Measurements from ENCODE around the gene RAVER1. TPM values are rescaled to one million over a fixed set of nuclear protein-coding genes. Genes with fewer than 3 reads are reported as not detected.
A peak's percentile ranks its signal among the peaks of the same experiment; 100 is the strongest.

Gene RAVER1
- total RNA-seq, 1 experiment from 2014 or later, result 86.9 TPM

DNA sequence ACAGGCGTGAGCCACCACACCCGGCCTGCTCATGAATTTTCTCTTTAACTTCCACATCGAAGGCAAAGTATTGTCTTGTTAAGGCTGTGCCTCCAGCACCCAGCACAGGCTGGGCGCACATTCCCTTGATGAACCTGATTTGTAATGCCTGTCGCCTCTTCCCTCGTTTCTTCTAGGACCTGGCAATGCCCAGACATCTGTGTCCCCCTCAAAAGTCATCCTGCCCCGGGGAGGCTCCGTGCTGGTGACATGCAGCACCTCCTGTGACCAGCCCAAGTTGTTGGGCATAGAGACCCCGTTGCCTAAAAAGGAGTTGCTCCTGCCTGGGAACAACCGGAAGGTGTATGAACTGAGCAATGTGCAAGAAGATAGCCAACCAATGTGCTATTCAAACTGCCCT lies 58.7 kb downstream of the RAVER1 start (continued):
- TF ChIP-seq, protein P1, sequence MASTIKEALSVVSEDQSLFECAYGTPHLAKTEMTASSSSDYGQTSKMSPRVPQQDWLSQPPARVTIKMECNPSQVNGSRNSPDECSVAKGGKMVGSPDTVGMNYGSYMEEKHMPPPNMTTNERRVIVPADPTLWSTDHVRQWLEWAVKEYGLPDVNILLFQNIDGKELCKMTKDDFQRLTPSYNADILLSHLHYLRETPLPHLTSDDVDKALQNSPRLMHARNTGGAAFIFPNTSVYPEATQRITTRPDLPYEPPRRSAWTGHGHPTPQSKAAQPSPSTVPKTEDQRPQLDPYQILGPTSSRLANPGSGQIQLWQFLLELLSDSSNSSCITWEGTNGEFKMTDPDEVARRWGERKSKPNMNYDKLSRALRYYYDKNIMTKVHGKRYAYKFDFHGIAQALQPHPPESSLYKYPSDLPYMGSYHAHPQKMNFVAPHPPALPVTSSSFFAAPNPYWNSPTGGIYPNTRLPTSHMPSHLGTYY (CRISPR knock-in tag; IDR thresholded peaks at IDR 0.05), result no peak
- TF ChIP-seq, protein P2, sequence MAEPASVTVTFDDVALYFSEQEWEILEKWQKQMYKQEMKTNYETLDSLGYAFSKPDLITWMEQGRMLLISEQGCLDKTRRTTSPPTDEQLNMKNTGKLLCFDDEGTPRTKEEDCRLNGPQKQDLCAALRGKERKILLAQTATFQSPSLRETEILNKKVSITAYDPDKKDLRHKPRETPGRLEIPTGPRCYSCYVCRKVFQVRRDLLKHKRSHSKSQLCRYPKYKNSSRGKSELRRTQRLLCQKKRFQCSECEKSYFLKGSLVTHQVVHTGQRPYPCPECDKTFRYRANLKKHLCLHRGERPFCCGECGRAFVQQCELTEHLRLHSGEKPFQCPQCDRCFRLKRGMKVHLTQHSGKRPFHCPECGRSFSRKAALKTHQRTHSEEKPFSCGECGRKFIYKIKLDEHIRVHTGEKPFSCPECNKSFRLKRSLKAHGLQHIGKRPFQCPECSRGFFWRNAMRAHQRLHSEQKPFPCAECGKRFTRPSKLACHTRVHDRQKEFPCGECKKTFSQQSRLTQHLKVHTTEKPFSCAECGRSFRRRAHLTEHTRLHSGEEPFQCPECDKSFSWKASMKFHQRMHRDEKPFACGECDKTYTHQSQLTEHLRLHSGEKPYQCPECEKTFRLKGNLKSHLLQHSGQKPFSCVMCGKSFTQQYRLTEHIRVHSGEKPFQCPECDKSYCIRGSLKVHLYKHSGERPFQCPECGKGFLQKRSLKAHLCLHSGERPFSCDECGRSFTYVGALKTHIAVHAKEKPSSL (CRISPR knock-in tag; conservative IDR thresholded peaks at IDR 0.05), result no peak
- TF ChIP-seq MYBL2 (CRISPR knock-in tag; IDR thresholded peaks at IDR 0.05), result no peak
- no peak for TF ChIP-seq ZNF219 (CRISPR knock-in tag; IDR thresholded peaks at IDR 0.05; ENCODE audit: borderline replicate concordance)
- no peak for TF ChIP-seq JAZF1 (CRISPR knock-in tag; IDR thresholded peaks at IDR 0.05)
- TF ChIP-seq ESRRA (CRISPR knock-in tag; IDR thresholded peaks at IDR 0.05; ENCODE audit: borderline replicate concordance), result no peak
- no peak for TF ChIP-seq RORB (CRISPR knock-in tag; IDR thresholded peaks at IDR 0.05)
- no peak for TF ChIP-seq PRRX2 (CRISPR knock-in tag; IDR thresholded peaks at IDR 0.05)
- TF ChIP-seq, protein P3, sequence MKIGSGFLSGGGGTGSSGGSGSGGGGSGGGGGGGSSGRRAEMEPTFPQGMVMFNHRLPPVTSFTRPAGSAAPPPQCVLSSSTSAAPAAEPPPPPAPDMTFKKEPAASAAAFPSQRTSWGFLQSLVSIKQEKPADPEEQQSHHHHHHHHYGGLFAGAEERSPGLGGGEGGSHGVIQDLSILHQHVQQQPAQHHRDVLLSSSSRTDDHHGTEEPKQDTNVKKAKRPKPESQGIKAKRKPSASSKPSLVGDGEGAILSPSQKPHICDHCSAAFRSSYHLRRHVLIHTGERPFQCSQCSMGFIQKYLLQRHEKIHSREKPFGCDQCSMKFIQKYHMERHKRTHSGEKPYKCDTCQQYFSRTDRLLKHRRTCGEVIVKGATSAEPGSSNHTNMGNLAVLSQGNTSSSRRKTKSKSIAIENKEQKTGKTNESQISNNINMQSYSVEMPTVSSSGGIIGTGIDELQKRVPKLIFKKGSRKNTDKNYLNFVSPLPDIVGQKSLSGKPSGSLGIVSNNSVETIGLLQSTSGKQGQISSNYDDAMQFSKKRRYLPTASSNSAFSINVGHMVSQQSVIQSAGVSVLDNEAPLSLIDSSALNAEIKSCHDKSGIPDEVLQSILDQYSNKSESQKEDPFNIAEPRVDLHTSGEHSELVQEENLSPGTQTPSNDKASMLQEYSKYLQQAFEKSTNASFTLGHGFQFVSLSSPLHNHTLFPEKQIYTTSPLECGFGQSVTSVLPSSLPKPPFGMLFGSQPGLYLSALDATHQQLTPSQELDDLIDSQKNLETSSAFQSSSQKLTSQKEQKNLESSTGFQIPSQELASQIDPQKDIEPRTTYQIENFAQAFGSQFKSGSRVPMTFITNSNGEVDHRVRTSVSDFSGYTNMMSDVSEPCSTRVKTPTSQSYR (CRISPR knock-in tag; IDR thresholded peaks at IDR 0.05), result no peak
- no peak for TF ChIP-seq CREM (CRISPR knock-in tag; IDR thresholded peaks at IDR 0.05)

DNA sequence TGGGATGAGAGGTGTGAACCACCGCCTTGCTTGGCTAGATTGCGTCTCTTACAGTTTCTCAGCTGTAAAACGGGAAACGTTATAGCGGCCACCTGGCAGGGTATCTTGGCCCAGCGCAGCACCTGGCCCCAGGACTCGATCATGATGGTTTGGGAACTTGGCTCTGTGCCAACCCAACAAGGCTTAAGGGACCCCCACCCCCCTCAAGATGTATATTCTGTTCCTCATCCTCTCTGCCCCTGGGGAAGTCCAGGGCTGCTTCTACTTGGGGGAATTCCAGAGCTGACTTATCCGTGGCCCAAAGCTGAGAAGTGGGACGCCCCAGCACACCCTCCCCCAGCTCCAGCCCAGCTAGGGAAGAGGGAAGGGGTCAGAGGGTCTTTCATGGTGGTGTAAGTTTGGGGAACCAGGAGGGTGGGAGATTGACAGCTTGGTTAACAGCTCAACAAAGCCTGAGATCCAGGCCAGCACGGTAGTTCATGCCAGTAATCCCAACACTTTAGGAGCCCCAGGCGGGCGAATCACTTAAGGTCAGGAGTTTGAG lies 61.7 kb downstream of the RAVER1 start:
- ATAC-seq (no peak), DNase-seq (ENCODE audit: low spot score) (no peak)
- H3K4me1 Mint-ChIP-seq, result 0 out of 2 replicates have a peak, but pooled peaks cover 4% of the 10 kb centered on the region
- no peaks in the 10 kb centered on the region for H3K36me3 Mint-ChIP-seq
- peak overlapping the region; percentile 68 for H3K4me3 Mint-ChIP-seq
- H3K27ac Mint-ChIP-seq, result no peak overlapping the region
- CTCF ChIA-PET, result interaction anchor here (0.8 to 6.1 kb wide), 28 partner anchors 8 to 587 kb away, joined by 3 to 180 read pairs (median 7); partner anchors contain the start of genes CDC37, DNM2, DNMT1 and FDX2
- peaks cover 49% of the 10 kb centered on the region for H3K27me3 Mint-ChIP-seq (ENCODE audit: low read depth)
- H3K9me3 Mint-ChIP-seq, result no peaks in the 10 kb centered on the region
- POLR2A ChIA-PET, result interaction anchor here (0.6 to 2.5 kb wide), 9 partner anchors 13 to 117 kb away, joined by 3 to 12 read pairs (median 8); partner anchors contain the start of genes ICAM4, ICAM5 and TYK2
- TF ChIP-seq, protein P4, sequence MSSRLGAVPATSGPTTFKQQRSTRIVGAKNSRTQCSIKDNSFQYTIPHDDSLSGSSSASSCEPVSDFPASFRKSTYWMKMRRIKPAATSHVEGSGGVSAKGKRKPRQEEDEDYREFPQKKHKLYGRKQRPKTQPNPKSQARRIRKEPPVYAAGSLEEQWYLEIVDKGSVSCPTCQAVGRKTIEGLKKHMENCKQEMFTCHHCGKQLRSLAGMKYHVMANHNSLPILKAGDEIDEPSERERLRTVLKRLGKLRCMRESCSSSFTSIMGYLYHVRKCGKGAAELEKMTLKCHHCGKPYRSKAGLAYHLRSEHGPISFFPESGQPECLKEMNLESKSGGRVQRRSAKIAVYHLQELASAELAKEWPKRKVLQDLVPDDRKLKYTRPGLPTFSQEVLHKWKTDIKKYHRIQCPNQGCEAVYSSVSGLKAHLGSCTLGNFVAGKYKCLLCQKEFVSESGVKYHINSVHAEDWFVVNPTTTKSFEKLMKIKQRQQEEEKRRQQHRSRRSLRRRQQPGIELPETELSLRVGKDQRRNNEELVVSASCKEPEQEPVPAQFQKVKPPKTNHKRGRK (CRISPR knock-in tag; IDR thresholded peaks at IDR 0.05; ENCODE audit: borderline replicate concordance), result no peak
- TF ChIP-seq, protein P5, sequence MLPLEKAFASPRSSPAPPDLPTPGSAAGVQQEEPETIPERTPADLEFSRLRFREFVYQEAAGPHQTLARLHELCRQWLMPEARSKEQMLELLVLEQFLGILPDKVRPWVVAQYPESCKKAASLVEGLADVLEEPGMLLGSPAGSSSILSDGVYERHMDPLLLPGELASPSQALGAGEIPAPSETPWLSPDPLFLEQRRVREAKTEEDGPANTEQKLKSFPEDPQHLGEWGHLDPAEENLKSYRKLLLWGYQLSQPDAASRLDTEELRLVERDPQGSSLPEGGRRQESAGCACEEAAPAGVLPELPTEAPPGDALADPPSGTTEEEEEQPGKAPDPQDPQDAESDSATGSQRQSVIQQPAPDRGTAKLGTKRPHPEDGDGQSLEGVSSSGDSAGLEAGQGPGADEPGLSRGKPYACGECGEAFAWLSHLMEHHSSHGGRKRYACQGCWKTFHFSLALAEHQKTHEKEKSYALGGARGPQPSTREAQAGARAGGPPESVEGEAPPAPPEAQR (CRISPR knock-in tag; IDR thresholded peaks at IDR 0.05), result no peak
- TF ChIP-seq ZNF671 (CRISPR knock-in tag; IDR thresholded peaks at IDR 0.05) (no peak), SMAD3 (CRISPR knock-in tag; IDR thresholded peaks at IDR 0.05; ENCODE audit: borderline replicate concordance) (no peak), FOXP1 (CRISPR knock-in tag; IDR thresholded peaks at IDR 0.05; ENCODE audit: borderline replicate concordance) (no peak), KAT7 (CRISPR knock-in tag; IDR thresholded peaks at IDR 0.05; ENCODE audit: borderline replicate concordance) (no peak), PRRX2 (CRISPR knock-in tag; IDR thresholded peaks at IDR 0.05) (no peak), ETV6 (CRISPR knock-in tag; IDR thresholded peaks at IDR 0.05) (no peak)
- TF ChIP-seq, protein P6, sequence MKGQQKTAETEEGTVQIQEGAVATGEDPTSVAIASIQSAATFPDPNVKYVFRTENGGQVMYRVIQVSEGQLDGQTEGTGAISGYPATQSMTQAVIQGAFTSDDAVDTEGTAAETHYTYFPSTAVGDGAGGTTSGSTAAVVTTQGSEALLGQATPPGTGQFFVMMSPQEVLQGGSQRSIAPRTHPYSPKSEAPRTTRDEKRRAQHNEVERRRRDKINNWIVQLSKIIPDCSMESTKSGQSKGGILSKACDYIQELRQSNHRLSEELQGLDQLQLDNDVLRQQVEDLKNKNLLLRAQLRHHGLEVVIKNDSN (CRISPR knock-in tag; IDR thresholded peaks at IDR 0.05), result no peak
- TF ChIP-seq, protein P7, sequence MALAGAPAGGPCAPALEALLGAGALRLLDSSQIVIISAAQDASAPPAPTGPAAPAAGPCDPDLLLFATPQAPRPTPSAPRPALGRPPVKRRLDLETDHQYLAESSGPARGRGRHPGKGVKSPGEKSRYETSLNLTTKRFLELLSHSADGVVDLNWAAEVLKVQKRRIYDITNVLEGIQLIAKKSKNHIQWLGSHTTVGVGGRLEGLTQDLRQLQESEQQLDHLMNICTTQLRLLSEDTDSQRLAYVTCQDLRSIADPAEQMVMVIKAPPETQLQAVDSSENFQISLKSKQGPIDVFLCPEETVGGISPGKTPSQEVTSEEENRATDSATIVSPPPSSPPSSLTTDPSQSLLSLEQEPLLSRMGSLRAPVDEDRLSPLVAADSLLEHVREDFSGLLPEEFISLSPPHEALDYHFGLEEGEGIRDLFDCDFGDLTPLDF (CRISPR knock-in tag; IDR thresholded peaks at IDR 0.05), result no peak
- TF ChIP-seq, protein P8, sequence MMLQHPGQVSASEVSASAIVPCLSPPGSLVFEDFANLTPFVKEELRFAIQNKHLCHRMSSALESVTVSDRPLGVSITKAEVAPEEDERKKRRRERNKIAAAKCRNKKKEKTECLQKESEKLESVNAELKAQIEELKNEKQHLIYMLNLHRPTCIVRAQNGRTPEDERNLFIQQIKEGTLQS (CRISPR knock-in tag; conservative IDR thresholded peaks at IDR 0.05), result no peak
- TF ChIP-seq, protein P9, sequence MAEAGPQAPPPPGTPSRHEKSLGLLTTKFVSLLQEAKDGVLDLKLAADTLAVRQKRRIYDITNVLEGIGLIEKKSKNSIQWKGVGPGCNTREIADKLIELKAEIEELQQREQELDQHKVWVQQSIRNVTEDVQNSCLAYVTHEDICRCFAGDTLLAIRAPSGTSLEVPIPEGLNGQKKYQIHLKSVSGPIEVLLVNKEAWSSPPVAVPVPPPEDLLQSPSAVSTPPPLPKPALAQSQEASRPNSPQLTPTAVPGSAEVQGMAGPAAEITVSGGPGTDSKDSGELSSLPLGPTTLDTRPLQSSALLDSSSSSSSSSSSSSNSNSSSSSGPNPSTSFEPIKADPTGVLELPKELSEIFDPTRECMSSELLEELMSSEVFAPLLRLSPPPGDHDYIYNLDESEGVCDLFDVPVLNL (CRISPR knock-in tag; IDR thresholded peaks at IDR 0.05; ENCODE audit: borderline replicate concordance, low read depth), result no peak

All from WTC11 (cell line).